ENCODE data around the gene SPAG5.

The SPAG5 gene

GRCh38 chr17:28570716-28571360 lies 28.0 kb downstream of the SPAG5 start:
- DNase-seq = peak; percentile 46

- no peak for DNase-seq
Observed at GRCh38 chr17:28569446-28569845, 29.4 kb downstream of the SPAG5 start.

- DNase-seq = no peak
Observed at GRCh38 chr17:28567604-28568003, 31.2 kb downstream of the SPAG5 start.

GRCh38 chr17:28563475-28563874 lies 35.4 kb downstream of the SPAG5 start:
- DNase-seq = no peak

- DNase-seq = no peak
Observed at GRCh38 chr17:28555022-28555421, 43.8 kb downstream of the SPAG5 start.

GRCh38 chr17:28554565-28554964 lies 44.3 kb downstream of the SPAG5 start:
- DNase-seq = no peak

- DNase-seq = peak; percentile 91
Observed at GRCh38 chr17:28553000-28553505, 45.8 kb downstream of the SPAG5 start.

- peak; percentile 91 for DNase-seq
Observed at GRCh38 chr17:28552176-28552999, 46.4 kb downstream of the SPAG5 start, which contains the start of gene UNC119. Gene UNC119 (minus strand): TSS chr17:28552624. CDS start chr17:28552557, 67 bp downstream.

- DNase-seq = no peak
Observed at GRCh38 chr17:28551421-28552175, 47.2 kb downstream of the SPAG5 start.

GRCh38 chr17:28550858-28551257 lies 48.0 kb downstream of the SPAG5 start:
- no peak for DNase-seq

- no peak for DNase-seq
Observed at GRCh38 chr17:28549236-28550132, 49.3 kb downstream of the SPAG5 start.

GRCh38 chr17:28548417-28549130 lies 50.3 kb downstream of the SPAG5 start:
- DNase-seq = no peak

GRCh38 chr17:28547623-28548416 lies 51.0 kb downstream of the SPAG5 start:
- peak; percentile 15 for DNase-seq

- DNase-seq = no peak
Observed at GRCh38 chr17:28547096-28547622, 51.7 kb downstream of the SPAG5 start.

GRCh38 chr17:28545787-28546415 lies 52.9 kb downstream of the SPAG5 start:
- no peak for DNase-seq

- no peak for DNase-seq
Observed at GRCh38 chr17:28545141-28545503, 53.7 kb downstream of the SPAG5 start.

GRCh38 chr17:28544402-28545140 lies 54.3 kb downstream of the SPAG5 start:
- DNase-seq = no peak

- no peak for DNase-seq
Observed at GRCh38 chr17:28541439-28541838, 57.4 kb downstream of the SPAG5 start.

GRCh38 chr17:28540231-28540630 lies 58.6 kb downstream of the SPAG5 start:
- DNase-seq = no peak

Measured in NCI-H2171 treated with DMSO at 0.1 percent for 48 hours (cell line).